MCF 10A (cell line): ENCODE data around the gene USHBP1. TPM values are rescaled to one million over a fixed set of nuclear protein-coding genes. Genes with fewer than 3 reads are reported as not detected.

Source experiments
- BruUV-seq: library from RNA; stranded (reverse); fragments of 400-500 nt; replicated peaks from 2 replicates; lab custom pipeline; 2021; lab: Mats Ljungman, UMichigan
- CTCF ChIA-PET: fragments of 300-600 bp; sonication (Branson Sonifier 250); formaldehyde crosslinking; extraction: SDS; loops from one replicate; lab custom pipeline; 2021; ENCODE audit warnings: antibody characterized with exemption, inconsistent platforms; lab: Yijun Ruan, JAX
- POLR2A ChIA-PET: fragments of 300-600, 350-650 bp; sonication (Branson Sonifier 250); formaldehyde crosslinking; extraction: SDS; loops from one replicate; lab custom pipeline; 2020; ENCODE audit warnings: antibody characterized with exemption, inconsistent platforms; lab: Yijun Ruan, JAX
- DNase-seq: peaks from one replicate; pipeline ENCODE4 v3.0.0-alpha.2; 2018; ENCODE audit not compliant: unreplicated experiment
- H3K27ac Mint-ChIP-seq: one replicate; pipeline ENCODE4 v1.8.0; 2022; ENCODE audit warnings: mild to moderate bottlenecking, low read depth, mixed read lengths; ENCODE audit not compliant: unreplicated experiment
- H3K27me3 Mint-ChIP-seq: one replicate; pipeline ENCODE4 v1.8.0; 2022; ENCODE audit warnings: mixed read lengths; ENCODE audit not compliant: insufficient read depth, unreplicated experiment
- H3K36me3 Mint-ChIP-seq: one replicate; pipeline ENCODE4 v1.8.0; 2022; ENCODE audit warnings: mild to moderate bottlenecking, moderate library complexity, mixed read lengths; ENCODE audit not compliant: insufficient read depth, unreplicated experiment
- H3K4me1 Mint-ChIP-seq: one replicate; pipeline ENCODE4 v1.8.0; 2022; ENCODE audit warnings: mixed read lengths; ENCODE audit not compliant: insufficient read depth, unreplicated experiment
- H3K4me3 Mint-ChIP-seq: one replicate; pipeline ENCODE4 v1.8.0; 2022; ENCODE audit warnings: mild to moderate bottlenecking, moderate library complexity, mixed read lengths; ENCODE audit not compliant: unreplicated experiment
- H3K9me3 Mint-ChIP-seq: one replicate; pipeline ENCODE4 v1.8.0; 2022; ENCODE audit warnings: mixed read lengths; ENCODE audit not compliant: unreplicated experiment
- CTCF ChIP-seq: fragments of 200-600 bp; IDR thresholded peaks from one replicate; pipeline ENCODE4 v1.8.0; 2022; ENCODE audit warnings: antibody characterized with exemption, mild to moderate bottlenecking; ENCODE audit not compliant: unreplicated experiment
- intact Hi-C: fragments of 100-400 bp; cut with micrococcal nuclease; formaldehyde crosslinking; loops from 2 replicates; pipeline ENCODE4 v1.14.1; 2022
- total RNA-seq: library from RNA; stranded (reverse); gene quantifications from 2 replicates; pipeline ENCODE4 v1.2.3, GENCODE V29; 2022

The USHBP1 gene
- total RNA-seq, 1 experiment from 2014 or later, result not detected

GRCh38 chr19:17266589-17266974 lies 2.0 kb upstream of the USHBP1 start:
- H3K27me3 Mint-ChIP-seq, result no peaks in the 10 kb centered on the region
- peak overlapping the region; percentile 93 for H3K27ac Mint-ChIP-seq
- H3K9me3 Mint-ChIP-seq, result peaks cover 7% of the 10 kb centered on the region
- no peak for DNase-seq
- intact Hi-C loops, result no loop called here
- H3K36me3 Mint-ChIP-seq, result peaks cover 35% of the 10 kb centered on the region
- ChIA-PET CTCF (interaction anchor here (0.6 to 2.1 kb wide), 3 partner anchors 17 to 696 kb away, joined by 3 to 18 read pairs (median 5); no protein-coding TSS in a partner anchor), POLR2A (interaction anchor here (0.6 to 2.9 kb wide), 21 partner anchors 11 to 315 kb away, joined by 3 to 21 read pairs (median 7); partner anchors contain the start of genes ANKLE1, DDA1, MYO9B and NR2F6)
- BruUV-seq, result no TSS peak
- H3K4me1 Mint-ChIP-seq, result peaks cover 6% of the 10 kb centered on the region
- no peak overlapping the region for H3K4me3 Mint-ChIP-seq
- TF ChIP-seq CTCF, result no peak

DNA sequence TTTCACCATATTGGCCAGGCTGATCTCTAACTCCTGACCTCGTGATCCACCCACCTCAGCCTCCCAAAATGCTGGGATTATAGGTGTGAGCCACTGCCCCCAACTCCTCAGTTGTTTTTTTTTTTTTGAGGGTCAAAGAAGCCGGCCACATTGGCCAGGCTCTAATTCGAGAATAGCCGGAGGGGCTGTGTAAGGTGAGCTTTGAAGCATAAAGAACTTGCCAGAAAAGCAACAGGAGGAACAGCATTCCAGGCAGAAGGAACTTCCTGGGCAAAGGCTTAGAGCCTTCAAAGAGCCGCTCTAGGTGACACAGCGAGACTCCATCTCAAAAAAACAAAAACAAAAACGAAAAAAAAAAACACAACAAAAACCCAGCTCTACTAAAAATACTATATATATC lies 1.5 kb upstream of the USHBP1 start:
- BruUV-seq, result no TSS peak
- ChIA-PET CTCF (interaction anchor here (0.6 to 1.3 kb wide), 3 partner anchors 13 to 696 kb away, joined by 3 to 4 read pairs (median 3); no protein-coding TSS in a partner anchor), POLR2A (interaction anchor here (1.0 to 2.9 kb wide), 5 partner anchors 11 to 50 kb away, joined by 3 to 21 read pairs (median 9); partner anchors contain the start of genes DDA1, NR2F6 and OCEL1)
- no peak for TF ChIP-seq CTCF
- Mint-ChIP-seq H3K9me3 (peaks cover 7% of the 10 kb centered on the region), H3K4me3 (no peak overlapping the region), H3K36me3 (peaks cover 30% of the 10 kb centered on the region), H3K27ac (no peak overlapping the region), H3K4me1 (peaks cover 7% of the 10 kb centered on the region), H3K27me3 (no peaks in the 10 kb centered on the region)
- intact Hi-C loops, result no loop called here
- no peak for DNase-seq

DNA sequence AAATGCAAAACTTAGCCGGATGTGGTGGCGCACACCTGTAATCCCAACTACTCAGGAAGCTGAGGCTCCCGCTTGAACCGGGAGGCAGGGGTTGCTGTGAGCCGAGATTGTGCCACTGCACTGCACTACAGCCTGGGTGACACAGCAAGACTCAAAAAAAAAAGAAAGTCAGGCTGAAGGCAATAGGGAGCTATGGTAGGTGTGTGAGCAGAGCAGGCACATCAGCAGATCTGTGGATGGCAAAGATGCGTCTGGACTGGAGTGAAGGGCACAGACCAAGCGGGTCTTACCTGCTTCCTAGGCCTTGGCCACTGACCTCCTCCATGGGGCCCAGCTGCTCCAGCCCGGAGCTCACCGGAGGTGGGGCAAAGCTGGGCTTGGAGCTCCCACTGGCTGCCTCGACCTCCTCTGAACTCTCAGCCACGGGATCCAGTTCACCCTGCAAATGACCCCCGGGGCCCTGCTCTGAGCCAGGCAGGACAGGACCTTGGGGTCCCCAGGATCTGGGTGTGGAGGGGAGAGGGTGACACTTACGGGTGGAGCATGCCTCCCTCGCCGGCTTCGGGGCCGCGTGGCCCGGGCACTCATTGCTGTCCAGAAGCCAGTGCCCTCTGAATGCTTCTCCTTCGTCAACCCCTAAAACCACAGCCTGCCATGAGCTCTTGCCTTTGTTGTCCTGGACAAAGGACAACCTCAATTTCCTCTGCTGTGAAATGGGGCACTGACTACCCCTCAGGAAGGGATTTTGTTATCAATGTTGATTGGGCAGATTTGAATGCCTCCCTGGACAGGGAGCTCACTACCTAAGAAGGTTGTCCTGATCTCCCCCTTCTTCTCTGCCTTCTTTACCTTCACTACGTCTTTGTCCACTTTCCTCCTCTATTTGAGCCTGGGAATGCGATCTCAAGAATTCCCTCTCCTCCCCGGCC lies 569 bp downstream of the USHBP1 start:
- peaks cover 12% of the 10 kb centered on the region for H3K4me1 Mint-ChIP-seq
- intact Hi-C loops, result no loop called here
- H3K9me3 Mint-ChIP-seq, result peaks cover 7% of the 10 kb centered on the region
- DNase-seq, result no peak
- H3K27ac Mint-ChIP-seq, result no peak overlapping the region
- TF ChIP-seq CTCF, result no peak
- peaks cover 9% of the 10 kb centered on the region for H3K36me3 Mint-ChIP-seq
- ChIA-PET POLR2A (interaction anchor here (1.4 kb wide), 1 partner anchor 30 kb away, joined by 5 read pairs; no protein-coding TSS in a partner anchor), CTCF (interaction anchor here (0.5 to 1.1 kb wide), 5 partner anchors 9 to 1058 kb away, joined by 3 to 5 read pairs (median 3); no protein-coding TSS in a partner anchor)
- BruUV-seq, result no TSS peak
- H3K27me3 Mint-ChIP-seq, result no peaks in the 10 kb centered on the region
- H3K4me3 Mint-ChIP-seq, result no peak overlapping the region

- H3K27me3 Mint-ChIP-seq, result no peaks in the 10 kb centered on the region
- H3K4me3 Mint-ChIP-seq, result no peak overlapping the region
- POLR2A ChIA-PET, result no interaction called here
- no peaks in the 10 kb centered on the region for H3K36me3 Mint-ChIP-seq
- no peak overlapping the region for H3K27ac Mint-ChIP-seq
- no peak for TF ChIP-seq CTCF
- no TSS peak for BruUV-seq
- CTCF ChIA-PET, result interaction anchor here (0.5 to 5.7 kb wide), 3 partner anchors 20 to 82 kb away, joined by 3 to 44 read pairs (median 4); partner anchors contain the start of gene ANKLE1
- H3K9me3 Mint-ChIP-seq, result peaks cover 7% of the 10 kb centered on the region
- peaks cover 12% of the 10 kb centered on the region for H3K4me1 Mint-ChIP-seq
- DNase-seq, result no peak
- intact Hi-C loops, result no loop called here
Measured at GRCh38 chr19:17262557-17262956, 2.0 kb downstream of the USHBP1 start.
